Stimulated activated CD4-positive, alpha-beta T cell treated with anti-CD3 and anti-CD28 coated beads, Interleukin-12 subunit alpha, Interleukin-12 subunit beta, amount 100 ng/mL, for 4 hours (primary cell): ENCODE measurements around the gene SLC19A3.
"Not testable (repeated sequence)": the region's sequence is repeated elsewhere in the genome, so short reads cannot be mapped to it uniquely, and the experiment has no call there.

Experiments used
- DNase-seq: peaks from one replicate; pipeline ENCODE4 v3.0.0-alpha.2; 2020

The SLC19A3 gene

DNA sequence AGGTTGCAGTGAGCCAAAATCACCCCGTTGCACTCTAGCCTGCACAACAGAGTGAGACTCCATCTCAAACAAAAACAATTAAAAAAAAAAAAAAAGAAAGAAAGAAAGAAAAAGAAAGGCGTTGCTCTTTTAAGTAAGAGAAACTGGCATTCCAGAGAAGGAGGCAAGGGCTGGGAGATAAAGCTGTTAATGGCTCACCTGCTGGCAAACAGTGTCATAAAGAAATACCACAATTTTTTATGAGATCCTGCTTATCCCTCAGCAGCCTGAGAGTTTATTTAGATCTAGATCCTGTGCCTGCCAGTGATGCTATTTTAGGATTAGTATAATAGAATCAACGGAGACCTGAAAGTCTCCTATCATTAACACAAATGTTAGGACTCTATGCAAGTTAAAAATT, 16.3 kb downstream of the SLC19A3 start:
- no peak for DNase-seq

DNA sequence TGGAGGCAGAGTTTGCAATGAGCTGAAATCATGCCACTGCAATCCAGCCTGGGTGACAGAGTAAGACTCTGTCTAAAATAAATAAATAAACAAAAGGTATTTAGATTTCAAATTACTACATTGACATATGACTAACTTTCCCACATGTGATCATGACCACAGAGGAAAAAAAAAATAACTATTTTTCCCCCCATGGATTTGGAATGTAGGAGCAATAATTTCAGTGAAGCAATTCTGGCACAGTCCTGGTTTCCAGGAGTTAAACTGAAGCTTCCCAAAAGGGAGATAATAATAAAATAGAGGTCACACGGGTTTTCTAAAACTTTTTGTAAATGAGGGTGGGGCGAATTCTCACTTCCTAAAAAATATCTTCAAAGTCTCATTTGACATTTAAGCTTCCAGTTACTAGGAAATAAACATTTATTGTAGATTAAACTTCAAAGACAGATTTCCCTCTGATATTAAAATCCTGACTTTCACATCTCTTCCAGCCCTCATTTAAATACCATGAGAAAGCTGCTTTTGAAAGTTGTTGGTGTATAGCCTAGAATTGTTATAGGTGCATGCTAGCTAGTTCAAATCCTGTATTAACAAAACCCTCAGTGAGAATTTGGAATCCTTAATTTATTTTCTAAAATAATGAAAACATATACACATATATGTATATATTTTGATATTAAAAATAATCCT, 20.7 kb downstream of the SLC19A3 start:
- DNase-seq = no peak

DNA sequence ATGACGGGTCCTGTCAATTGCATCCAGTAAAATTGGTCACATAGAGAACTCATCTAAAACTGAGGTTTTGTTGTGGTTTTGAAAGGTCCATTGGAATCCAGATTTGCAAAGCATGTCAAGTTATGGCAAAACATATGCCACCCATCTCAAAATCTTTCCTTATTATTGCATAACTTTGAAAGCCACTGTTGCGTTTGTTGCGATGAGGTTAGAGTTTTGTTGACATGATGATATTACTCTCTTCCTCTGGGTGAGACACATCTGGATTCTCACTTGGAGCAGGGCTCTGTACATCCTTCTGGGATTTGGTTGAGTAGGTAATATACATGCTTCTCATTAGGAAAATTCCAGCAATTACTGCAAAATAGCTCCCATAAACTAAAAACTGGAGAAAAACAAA, 30.6 kb downstream of the SLC19A3 start:
- no peak for DNase-seq

DNA sequence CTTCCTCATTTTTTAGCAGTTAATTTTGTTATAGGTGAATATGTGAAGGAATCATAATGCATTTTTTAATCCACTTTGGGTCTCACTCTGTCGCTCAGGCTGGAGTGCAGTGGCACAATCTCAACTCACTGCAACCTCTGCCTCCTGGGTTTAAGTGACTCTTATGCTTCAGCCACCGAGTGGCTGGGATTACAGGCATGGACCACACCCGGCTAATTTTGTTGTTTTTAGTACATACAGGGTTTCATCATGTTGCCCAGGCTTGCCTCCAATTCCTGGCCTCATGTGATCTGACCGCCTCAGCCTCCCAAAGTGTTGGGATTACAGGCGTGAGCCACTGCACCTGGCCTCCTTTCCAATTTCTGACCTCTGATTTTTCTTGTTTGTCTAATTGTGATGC, 33.6 kb downstream of the SLC19A3 start:
- DNase-seq = no peak

DNA sequence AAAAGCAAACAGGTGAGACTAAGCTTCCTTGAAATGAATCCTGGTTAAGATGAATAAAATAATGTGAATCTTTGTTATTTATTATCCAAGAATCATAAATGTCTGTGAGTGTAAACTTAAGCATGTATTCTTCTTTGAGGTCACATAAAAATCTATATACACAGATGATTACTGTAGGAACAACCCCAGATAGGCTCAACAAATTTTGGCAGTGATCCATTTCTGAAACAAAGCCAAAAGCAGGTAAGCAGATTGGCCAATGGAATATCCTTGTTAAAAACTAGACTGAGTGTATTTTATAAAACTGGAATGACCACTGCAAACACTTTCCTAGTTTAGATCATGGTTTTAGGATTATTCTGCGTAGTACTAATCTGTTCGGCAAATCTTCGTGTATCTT, 39.9 kb downstream of the SLC19A3 start:
- DNase-seq = no peak

DNA sequence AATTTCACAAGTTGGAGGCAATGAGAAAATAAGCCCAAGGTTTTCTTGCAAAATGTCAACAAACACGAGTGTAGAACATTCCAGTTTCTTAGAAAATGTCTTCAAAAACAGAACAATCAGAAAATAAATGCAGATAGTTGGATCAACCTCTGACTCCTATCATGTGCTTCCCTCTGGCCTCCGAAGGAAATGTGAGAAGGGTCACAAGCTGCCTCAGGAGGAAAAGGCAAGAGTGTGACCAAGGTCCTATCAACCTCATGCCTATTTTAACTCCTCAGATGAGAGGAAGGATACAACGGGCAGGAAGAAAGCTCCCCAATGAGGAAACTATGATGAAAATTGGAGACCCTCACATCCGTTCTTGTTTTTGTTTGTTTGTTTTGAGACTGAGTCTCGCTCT, 43.3 kb downstream of the SLC19A3 start:
- DNase-seq = no peak

DNA sequence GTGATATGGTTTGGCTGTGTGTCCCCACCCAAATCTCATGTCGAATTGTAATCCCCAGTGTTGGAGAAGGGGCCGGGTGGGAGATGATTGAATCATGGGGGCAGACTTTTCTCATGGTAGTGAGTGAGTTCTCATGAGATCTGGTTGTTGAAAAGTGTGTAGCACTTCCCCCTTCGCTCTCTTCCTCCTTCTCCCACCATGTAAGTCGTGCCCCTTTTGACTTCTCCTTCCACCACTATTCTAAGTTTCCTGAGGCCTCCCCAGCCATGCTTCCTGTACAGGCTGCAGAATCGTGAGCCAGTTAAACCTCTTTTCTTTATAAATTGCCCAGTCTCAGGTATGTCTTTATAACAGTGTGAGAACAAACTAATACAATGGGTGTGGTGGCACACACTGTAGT, 44.2 kb downstream of the SLC19A3 start:
- not testable (repeated sequence) for DNase-seq

DNA sequence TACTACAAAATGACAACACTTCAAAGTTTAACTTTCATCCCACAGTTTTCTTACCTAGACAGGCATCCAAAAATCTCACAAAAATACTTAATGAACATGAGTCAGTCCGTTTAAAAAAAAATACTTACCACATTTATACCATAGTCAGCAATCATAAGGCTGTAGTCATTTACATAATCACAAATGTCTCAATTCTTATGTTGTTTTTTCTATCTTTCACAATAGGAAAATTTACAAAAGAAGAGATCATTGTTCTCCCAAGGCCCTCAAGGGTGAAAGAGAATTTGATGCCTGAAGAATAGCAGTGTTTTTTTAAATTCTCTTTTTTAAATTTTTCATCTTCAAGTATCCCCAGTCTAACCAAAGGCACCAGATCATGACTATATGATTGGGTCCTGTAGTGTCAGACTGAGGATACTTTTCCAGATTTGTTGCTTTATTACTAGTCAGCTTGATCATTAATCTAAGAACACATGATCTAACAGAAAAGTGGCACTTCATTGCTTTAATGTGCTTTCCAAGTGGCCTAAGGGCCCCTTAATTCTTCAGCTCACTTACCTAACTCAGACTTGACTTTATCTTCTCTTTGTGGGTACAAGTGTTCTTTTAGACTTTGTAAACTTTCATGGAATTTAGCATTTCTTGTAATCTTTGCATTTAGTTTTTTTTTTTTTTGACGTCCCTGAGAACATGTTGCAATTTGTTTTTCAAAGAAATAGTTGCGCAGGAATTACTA, 46.5 kb downstream of the SLC19A3 start:
- no peak for DNase-seq

DNA sequence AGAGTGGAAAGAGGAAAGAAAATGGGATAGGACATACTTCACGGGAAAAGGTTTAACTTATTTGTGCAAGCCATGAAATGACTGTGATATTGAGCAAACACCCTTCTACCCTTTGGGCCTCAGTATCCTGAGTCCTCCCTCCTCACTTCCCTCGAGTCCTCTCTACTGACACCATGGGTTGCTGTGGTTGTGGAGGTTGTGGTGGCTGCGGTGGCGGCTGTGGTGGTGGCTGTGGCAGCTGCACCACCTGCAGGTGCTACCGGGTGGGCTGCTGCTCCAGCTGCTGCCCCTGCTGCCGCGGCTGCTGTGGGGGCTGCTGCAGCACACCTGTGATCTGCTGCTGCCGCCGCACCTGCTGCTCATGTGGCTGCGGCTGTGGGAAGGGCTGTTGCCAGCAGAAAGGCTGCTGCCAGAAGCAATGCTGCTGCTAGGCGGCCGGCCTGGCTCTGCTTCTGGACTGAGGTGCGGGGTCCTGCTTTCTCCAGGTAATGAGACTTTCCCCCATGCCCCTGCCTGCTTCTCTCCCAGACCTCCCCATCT, 51.1 kb downstream of the SLC19A3 start, which contains the start of gene SCYGR5:
Gene SCYGR5 (plus strand): TSS at position 174 of the 540 bp plus-strand sequence. CDS start 0 bp downstream, at position 174.
- DNase-seq = not testable (repeated sequence)

DNA sequence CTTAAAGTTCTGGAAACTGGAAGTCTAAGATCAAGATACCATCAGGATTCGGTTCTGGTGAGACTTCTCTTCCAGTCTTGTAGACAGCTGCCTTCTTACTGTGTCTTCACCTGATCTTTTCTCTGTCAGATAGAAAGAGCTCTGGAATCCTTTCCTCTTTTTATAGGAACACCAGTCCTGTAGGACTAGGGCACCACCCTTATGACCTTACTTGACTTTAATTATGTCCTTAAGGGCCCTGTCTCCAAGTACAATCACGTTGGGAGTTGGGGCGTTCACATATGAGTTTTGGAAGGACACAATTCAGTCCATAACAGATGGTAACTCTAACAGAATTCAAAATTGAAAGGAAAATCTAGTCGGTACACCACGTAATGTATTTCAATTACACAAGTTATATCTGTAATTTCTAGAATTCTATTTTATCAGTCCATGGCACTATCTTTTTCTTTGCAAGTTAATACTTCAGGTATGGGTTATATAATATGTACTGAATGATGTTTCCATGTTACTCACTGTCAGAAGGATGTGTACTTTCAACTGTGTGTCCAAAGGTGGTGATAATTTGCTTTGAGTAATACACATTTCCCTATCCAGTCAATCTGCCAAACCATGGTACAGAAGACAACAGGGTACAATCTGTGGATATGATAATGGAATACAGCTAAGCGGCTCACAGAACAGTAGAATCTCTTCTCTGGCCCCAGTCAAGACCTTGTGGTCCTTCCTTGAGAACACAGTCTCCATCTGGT, 52.5 kb downstream of the SLC19A3 start:
- no peak for DNase-seq

DNA sequence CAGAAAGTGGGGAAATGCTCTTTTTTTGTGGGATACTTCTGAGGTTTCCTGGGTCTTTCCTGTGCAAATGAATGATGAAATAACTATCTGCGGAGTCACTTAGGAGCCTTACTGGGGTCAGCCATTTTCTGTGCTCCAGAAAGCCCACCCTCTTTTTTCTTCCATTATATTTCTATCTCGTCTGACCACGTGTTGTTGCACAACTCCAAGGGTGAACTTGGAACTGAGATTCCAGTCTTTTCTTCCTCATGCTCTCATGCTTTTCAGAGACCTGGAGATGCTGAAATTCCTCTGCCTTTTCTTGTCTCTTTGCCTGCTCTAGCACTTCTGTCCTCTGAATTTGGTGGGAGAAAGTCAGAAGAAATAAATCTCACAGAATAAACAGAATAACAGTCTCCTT, 56.0 kb downstream of the SLC19A3 start:
- DNase-seq = no peak

DNA sequence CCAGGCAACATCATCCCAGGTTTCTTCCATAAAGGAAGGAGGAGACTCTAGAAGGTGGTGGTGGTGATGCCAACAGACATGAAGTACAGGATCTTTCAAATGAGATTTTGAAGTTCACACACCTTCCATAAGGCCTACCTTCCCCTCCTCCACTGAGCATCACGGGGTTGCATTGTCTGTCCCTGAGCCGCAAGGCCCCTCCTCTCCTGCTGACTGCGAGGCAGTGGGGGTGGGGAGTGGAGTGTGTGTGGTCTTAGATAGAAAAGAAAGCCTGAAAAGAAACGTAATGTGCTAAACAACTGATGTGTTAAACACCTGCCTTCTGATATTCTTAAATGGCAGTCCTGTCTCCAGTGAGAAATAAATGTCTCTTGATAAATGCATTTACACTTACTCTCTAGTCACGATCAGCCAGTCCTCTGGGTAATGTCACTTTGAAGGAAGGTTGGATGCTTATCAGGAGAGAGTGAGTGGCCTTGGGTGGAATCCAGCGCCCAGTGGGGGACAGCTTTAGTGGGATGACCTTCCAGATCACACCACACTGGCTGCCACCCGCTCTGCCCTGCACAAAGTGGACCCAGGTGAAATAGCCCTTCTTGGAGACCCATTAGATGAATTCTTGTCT, 56.7 kb downstream of the SLC19A3 start:
- DNase-seq = no peak

DNA sequence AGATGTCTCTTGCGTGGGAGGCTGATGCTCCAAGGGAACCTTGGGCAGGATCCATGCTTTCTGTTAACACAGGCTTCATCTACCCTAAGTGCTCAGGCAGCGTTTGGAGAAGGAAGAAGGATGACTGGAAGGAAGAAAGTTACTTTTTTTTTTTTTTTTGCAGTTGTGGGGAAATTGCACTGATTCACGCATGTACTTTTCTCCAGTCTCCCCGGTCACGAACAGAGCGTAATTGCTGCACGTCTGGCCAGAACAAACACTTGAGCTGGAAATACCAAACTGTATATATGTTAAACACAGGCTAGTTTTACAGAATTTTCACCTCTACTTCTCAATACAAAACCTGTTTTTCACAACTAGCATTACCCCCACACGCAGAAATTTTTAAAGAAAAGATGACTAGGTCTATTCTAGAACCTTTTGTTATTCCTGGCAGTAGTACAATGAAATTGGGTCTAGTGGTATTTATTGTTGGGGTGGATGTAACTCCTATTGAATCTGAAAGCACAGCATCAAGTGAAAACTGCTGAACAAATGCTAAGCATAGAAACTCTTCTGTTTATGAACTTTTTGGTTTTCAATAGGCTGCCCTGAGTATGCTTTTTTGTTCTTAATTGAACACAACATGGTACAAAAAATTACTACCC, 60.5 kb downstream of the SLC19A3 start:
- DNase-seq = no peak

DNA sequence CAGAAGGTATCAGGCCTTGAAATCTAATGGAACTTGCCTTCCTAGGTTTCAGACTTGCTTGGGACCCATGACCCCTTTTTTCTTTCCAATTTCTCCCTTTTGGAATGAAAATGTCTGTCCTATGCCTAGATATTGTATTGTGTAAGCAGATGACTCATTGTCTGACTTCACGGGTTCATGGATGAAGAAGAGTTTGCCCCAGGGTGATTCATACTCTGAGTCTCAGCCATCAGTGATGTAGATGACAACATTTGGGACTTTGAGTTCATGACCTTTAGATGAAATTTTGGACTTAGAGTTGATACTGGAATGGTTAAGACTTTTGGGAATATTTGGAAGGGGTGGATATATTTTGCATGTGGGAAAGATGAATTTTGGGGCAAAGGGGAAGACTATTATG, 62.4 kb downstream of the SLC19A3 start:
- no peak for DNase-seq

DNA sequence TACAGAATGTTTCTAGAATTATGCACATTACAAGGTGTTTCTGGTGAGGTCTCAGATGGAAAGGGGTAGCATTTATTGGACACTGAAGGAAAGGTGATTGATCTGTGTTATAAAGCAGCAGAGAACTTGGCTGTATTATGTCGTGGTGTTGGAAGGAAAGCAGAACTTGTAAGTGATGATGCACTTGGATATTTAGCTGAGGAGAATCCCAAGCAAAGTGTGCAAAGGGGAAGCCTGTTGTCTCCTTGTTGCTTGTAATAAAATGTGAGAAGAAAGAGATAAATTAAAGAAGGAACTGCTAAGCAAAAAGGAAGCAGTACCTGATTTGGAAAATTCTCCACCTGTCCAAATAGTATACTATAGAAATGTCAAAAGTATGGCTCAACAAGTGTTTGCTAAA, 63.4 kb downstream of the SLC19A3 start:
- DNase-seq = no peak

DNA sequence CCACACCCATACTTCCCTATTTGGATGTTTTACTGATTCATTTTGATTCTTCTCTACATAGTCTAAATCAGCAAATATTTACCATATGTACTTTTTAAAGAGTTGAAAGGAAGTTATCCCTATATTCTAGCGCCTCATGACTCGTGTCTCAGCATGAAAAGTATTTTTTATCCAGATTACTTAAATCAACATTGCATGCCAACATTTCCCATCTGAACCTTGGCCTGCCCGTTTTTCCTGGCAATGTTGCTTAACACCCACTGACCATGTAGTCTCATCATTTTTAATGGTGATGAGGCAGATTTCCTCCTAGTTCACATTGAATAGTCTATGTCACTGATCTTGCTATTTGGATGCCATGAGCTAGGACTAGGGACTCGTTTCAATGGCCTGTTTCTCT, 64.4 kb downstream of the SLC19A3 start:
- no peak for DNase-seq

DNA sequence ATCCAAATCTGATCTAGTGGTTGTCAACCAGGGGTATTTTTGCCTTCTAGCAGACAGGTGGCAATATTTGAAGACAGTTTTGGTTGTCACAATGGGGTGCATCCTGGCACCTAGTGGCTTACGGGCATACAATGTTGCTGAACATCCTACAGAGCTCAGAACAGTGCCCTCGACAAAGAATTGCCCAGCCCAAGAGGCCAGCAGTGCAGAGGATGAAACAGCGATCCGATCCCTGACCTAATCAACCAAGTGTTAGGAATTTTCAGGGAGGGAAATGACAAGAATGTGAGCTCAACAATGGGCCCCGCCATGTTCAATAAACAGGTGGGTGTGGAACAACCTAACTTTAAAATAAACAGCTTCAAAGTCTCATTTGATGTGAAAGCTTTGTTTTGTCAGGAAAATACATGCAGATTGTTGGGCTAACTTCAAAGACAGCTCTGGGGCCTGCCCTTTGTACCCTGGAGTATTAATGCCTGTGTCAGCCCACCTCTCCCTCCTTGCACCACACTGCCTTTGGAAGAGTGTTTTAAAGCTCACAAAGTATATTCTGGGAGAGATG, 73.8 kb downstream of the SLC19A3 start:
- no peak for DNase-seq

DNA sequence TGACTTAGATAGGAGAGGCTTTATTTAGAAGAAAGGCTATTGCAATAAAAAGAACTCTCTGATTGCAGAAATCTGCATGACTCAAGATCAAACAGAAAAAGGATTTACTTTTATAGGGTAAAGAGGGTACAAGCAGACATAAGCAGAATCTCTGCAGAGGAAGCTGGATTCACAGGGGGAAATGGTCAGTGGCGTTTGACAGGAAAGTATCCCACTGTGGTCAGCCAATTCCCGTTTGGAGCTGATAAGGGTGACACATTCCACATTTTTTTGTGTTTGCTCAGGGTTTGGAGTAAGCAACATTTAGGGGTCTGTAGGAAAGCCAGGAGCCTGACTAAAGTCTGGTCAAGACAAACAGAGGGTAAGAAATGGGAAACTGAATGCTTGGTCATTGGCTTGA, 75.2 kb downstream of the SLC19A3 start:
- no peak for DNase-seq

DNA sequence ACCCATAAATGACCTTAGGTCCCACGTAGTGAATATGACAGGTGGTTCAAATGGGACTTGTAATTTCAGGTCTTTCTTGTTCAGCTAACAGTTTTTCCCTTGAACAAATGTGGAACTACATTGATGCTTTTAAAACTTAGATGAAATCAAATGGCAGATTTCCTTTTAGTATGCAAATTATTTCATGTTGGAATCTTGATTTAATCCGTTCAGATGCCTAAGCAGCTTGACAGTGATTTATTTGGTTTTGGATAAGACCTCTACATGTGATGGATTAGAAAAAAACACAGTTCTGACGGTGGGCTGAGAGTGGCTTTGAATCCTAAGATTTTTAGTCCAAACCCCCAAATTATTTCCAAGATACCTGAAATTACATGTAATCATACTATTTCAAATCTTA, 83.6 kb downstream of the SLC19A3 start:
- DNase-seq = no peak
